Pancreas (tissue), 10 donors: ENCODE results near the gene PC. TPM values are rescaled to one million over a fixed set of nuclear protein-coding genes. Genes with fewer than 3 reads are reported as not detected.

Experiments used
- ATAC-seq, 4 donors: fragments of 200-7000 bp; cut with Tn5 transposase; one replicate each; pipeline versions ENCODE4 v1.8.0 to v1.9.1; 2020; ENCODE audit warnings: mild to moderate bottlenecking in 4 of 4, moderate library complexity in 4 of 4
- DNase-seq, 6 donors: peaks; one replicate each; pipeline ENCODE4 v3.0.0-alpha.2; 2020
- FAIRE-seq: peaks from 2 replicates; lab custom pipeline; 2012; peaks lifted over from hg19 to GRCh38; lab: Jason Lieb, UNC
- H3K27ac ChIP-seq, 4 donors: fragments of 200-600 bp; sonication (generic); 1 replicate in 3 of 4; 2 replicates in 1 of 4; pipeline versions ENCODE4 v1.5.0 to v1.8.0; 2020
- H3K27me3 ChIP-seq, 4 donors: fragments of 200-600 bp; one replicate each; pipeline ENCODE4 v1.8.0; 2021
- H3K36me3 ChIP-seq, 3 donors: fragments of 200-600 bp; sonication (generic) in 1 of 3; one replicate each; pipeline versions ENCODE4 v1.5.0 to v1.8.0; 2020 to 2021
- H3K4me1 ChIP-seq, 3 donors: fragments of 200-600 bp; one replicate each; pipeline ENCODE4 v1.8.0; 2021
- H3K4me3 ChIP-seq, 4 donors: fragments of 200-600 bp; sonication (generic) in 2 of 4; one replicate each; pipeline versions ENCODE4 v1.5.0 to v1.8.0; 2020 to 2021
- H3K9me3 ChIP-seq, 4 donors: fragments of 200-600 bp; one replicate each; pipeline ENCODE4 v1.8.0; 2021
- CTCF ChIP-seq, 4 donors: fragments of 200-600 bp; sonication (generic) in 3 of 4; IDR thresholded peaks; one replicate each; pipeline versions ENCODE4 v1.5.0 to v1.8.0; 2021; ENCODE audit warnings: antibody characterized with exemption in 4 of 4
- WGBS, 2 donors: extraction: QIAGEN DNeasy Blood & Tissue Kit; methylation state at CpG; one replicate each; pipeline ENCODE4 v1.1.7; 2013; 5-methylcytosine and 5-hydroxymethylcytosine counted together
- intact Hi-C, 3 donors: fragments of 100-400 bp; cut with DNase I; formaldehyde crosslinking; loops; one replicate each; pipeline versions ENCODE4 v1.11.1 to v1.14.2; 2022
- polyA plus RNA-seq, 2 donors: library from polyadenylated mRNA; stranded (reverse); fragments of 200-250 nt; gene quantifications; one replicate each; pipeline ENCODE4 v1.2.3, GENCODE V29; 2013
- total RNA-seq, 6 donors: library from RNA; stranded (reverse); fragmentation: NEBNext Ultra II Directional in 4 of 6; extraction: Animal tissue kit (Norgen Biotek cat#: 25700) in 4 of 6; gene quantifications; one replicate each; pipeline versions ENCODE4 v1.2.1 to v1.2.4, GENCODE V29; 2021 to 2023
- donor health status: healthy with polysubstance abuse.
- donor health status: DM: no; HTN: no; CAD: no; lungs with moderate emphysema.
- donor health status: DM: no; HTN: no; CAD: no.
- donor health status: control.
- donor health status: control.
- donor health status: Bipolar disorder and iron deficiency.
- donor health status: DM: yes; HTN: yes; CAD: no.
- donor health status: DM: no; HTN: no; CAD: no.
- donor health status: DM: no; HTN: no; CAD: no.
- donor health status: DM: yes; HTN: yes; CAD: no.

PC gene
- total and polyA plus RNA-seq, 8 donors = 4.1 to 16.0 (median 10.4) TPM

GRCh38 chr11:66915046-66915832, 42.9 kb downstream of the PC start:
- no peaks in the 10 kb centered on the region for H3K27me3 ChIP-seq
- no peak for TF ChIP-seq CTCF (IDR thresholded peaks at IDR 0.05)
- WGBS, 2 donors = 91 to 95% methylated on average over 14 of the region's 14 CpGs
- H3K4me1 ChIP-seq = no peaks in the 10 kb centered on the region
- H3K36me3 ChIP-seq = no peaks in the 10 kb centered on the region
- intact Hi-C loops = no loop called here
- H3K9me3 ChIP-seq = no peaks in the 10 kb centered on the region
- H3K27ac ChIP-seq = no peak overlapping the region
- ATAC-seq (no peak), FAIRE-seq (no peak), DNase-seq (no peak)
- no peak overlapping the region for H3K4me3 ChIP-seq

GRCh38 chr11:66914505-66914904, 43.7 kb downstream of the PC start:
- Histone ChIP-seq H3K4me3 (no peak overlapping the region), H3K9me3 (no peaks in the 10 kb centered on the region), H3K4me1 (no peaks in the 10 kb centered on the region), H3K27me3 (no peaks in the 10 kb centered on the region), H3K27ac (no peak overlapping the region), H3K36me3 (no peaks in the 10 kb centered on the region)
- WGBS, 2 donors = 61 to 63% methylated on average over 5 of the region's 5 CpGs
- FAIRE-seq = no peak
- intact Hi-C loops = no loop called here
- ATAC-seq = no peak
- TF ChIP-seq CTCF (IDR thresholded peaks at IDR 0.05) = no peak
- no peak for DNase-seq

GRCh38 chr11:66912911-66913310, 45.3 kb downstream of the PC start:
- Histone ChIP-seq H3K27me3 (no peaks in the 10 kb centered on the region), H3K9me3 (no peaks in the 10 kb centered on the region), H3K4me1 (no peaks in the 10 kb centered on the region), H3K4me3 (no peak overlapping the region), H3K27ac (no peak overlapping the region), H3K36me3 (no peaks in the 10 kb centered on the region)
- DNase-seq (no peak), FAIRE-seq (no peak), ATAC-seq (no peak)
- intact Hi-C loops = no loop called here
- TF ChIP-seq CTCF (IDR thresholded peaks at IDR 0.05) = no peak
- 73 to 83% methylated on average over 9 of the region's 9 CpGs for WGBS, 2 donors

- no peak for TF ChIP-seq CTCF (IDR thresholded peaks at IDR 0.05)
- DNase-seq (no peak), FAIRE-seq (no peak), ATAC-seq (no peak)
- no peak overlapping the region for H3K4me3 ChIP-seq
- no peaks in the 10 kb centered on the region for H3K36me3 ChIP-seq
- no peak overlapping the region for H3K27ac ChIP-seq
- no peaks in the 10 kb centered on the region for H3K4me1 ChIP-seq
- WGBS, 2 donors = 92 to 93% methylated on average over 7 of the region's 7 CpGs
- H3K9me3 ChIP-seq = no peaks in the 10 kb centered on the region
- H3K27me3 ChIP-seq = no peaks in the 10 kb centered on the region
- intact Hi-C loops = no loop called here
Measured at GRCh38 chr11:66912361-66912760, 45.8 kb downstream of the PC start.

- Histone ChIP-seq H3K9me3 (no peaks in the 10 kb centered on the region), H3K4me1 (peaks cover 0 to 4% (median 0%) of the 10 kb centered on the region in 3 donors), H3K27me3 (no peaks in the 10 kb centered on the region), H3K36me3 (no peaks in the 10 kb centered on the region), H3K4me3 (no peak overlapping the region), H3K27ac (no peak overlapping the region)
- FAIRE-seq (no peak), DNase-seq (no peak), ATAC-seq (no peak)
- WGBS, 2 donors = 91 to 93% methylated on average over 4 of the region's 4 CpGs
- no peak for TF ChIP-seq CTCF (IDR thresholded peaks at IDR 0.05)
- intact Hi-C loops = no loop called here
Measured at GRCh38 chr11:66910669-66911068, 47.5 kb downstream of the PC start.
